ENCODE measurements around the gene MTCP1. TPM values are rescaled to one million over a fixed set of nuclear protein-coding genes. Genes with fewer than 3 reads are reported as not detected.
A peak's percentile ranks its signal among the peaks of the same experiment; 100 is the strongest.

Gene MTCP1
- total and polyA plus RNA-seq, 2 of the 8 experiments (the other 6 are each of a cell fraction or from before 2014, with no cell fraction given): 1.2 to 12.3 TPM

GRCh38 chrX:155028129-155028528 is 42.8 kb downstream of the MTCP1 start:
- FAIRE-seq: no peak

More at GRCh38 chrX:155028129-155028528, 42.8 kb downstream of the MTCP1 start:
- 65% methylated on average over 3 of the region's 3 CpGs; no CpG with 5 or more reads in 1 of the 2 experiments for WGBS, 2 experiments (ENCODE audit: extremely low coverage in 1 of 2, insufficient coverage in 1 of 2, insufficient read length in 1 of 2, insufficient replicate concordance in 2 of 2, low coverage in 1 of 2, low lambda C conversion rate in 2 of 2, missing lambda C conversion rate in 1 of 2)
- H3K79me1 ChIP-seq (ENCODE audit: low read depth, low read length): no peaks in the 10 kb centered on the region
- H4K91ac ChIP-seq (replicated peaks; ENCODE audit: insufficient read length, low read length): no peak overlapping the region
- no peak overlapping the region for H2BK5ac ChIP-seq (ENCODE audit: low read depth, low read length)
- peaks cover 0 to 3% (median under 1%) of the 10 kb centered on the region in 4 experiments; a peak in 2 of 7 replicates for H3K4me1 ChIP-seq (replicated peaks in 1 of 4; ENCODE audit: control insufficient read depth in 3 of 4, insufficient read depth in 4 of 4, low read length in 3 of 4)
- no peak overlapping the region for H3K27ac ChIP-seq (ENCODE audit: low read depth, low read length)
- ChIA-PET POLR2A (ENCODE audit: partially characterized antibody) (interaction anchor here (1.4 kb wide), 1 partner anchor 21 kb away, joined by 3 read pairs; no protein-coding TSS in a partner anchor), CTCF (ENCODE audit: partially characterized antibody) (interaction anchor here (0.7 kb wide), 1 partner anchor 10 kb away, joined by 4 read pairs; no protein-coding TSS in a partner anchor)
- no peak overlapping the region for H3K14ac ChIP-seq (ENCODE audit: insufficient read length)
- no peak overlapping the region for H3K4ac ChIP-seq (replicated peaks; ENCODE audit: insufficient read length, low read depth, low read length)
- H4K20me1 ChIP-seq (replicated peaks in 1 of 2; ENCODE audit: control insufficient read depth in 1 of 2, insufficient read depth in 2 of 2, low read length in 2 of 2): no peaks in the 10 kb centered on the region
- H2BK12ac ChIP-seq (ENCODE audit: low read depth, low read length): no peak overlapping the region
- H3K4me3 ChIP-seq (ENCODE audit: extremely low read depth in 1 of 4, insufficient read depth in 2 of 4, low read depth in 3 of 4, low read length in 4 of 4): peak overlapping the region in 2 of 4 experiments; percentile 89 to 90; a peak in 3 of 8 replicates
- no peaks in the 10 kb centered on the region for H3K9me3 ChIP-seq (ENCODE audit: insufficient read depth in 2 of 2, low read depth in 1 of 2, low read length in 1 of 2)
- no peaks in the 10 kb centered on the region for H3K36me3 ChIP-seq (ENCODE audit: control insufficient read depth in 2 of 4, insufficient read depth in 4 of 4, low read length in 3 of 4)
- H4K5ac ChIP-seq (ENCODE audit: insufficient read length, low read depth, low read length): no peak overlapping the region
- no peak overlapping the region for H3K56ac ChIP-seq (replicated peaks; ENCODE audit: insufficient read length, low read depth, low read length)
- peaks cover 0 to 22% of the 10 kb centered on the region in 2 experiments; a peak in 2 of 4 replicates for H3K79me2 ChIP-seq (ENCODE audit: control insufficient read depth in 1 of 2, insufficient read depth in 2 of 2, low read length in 2 of 2)
- no peak overlapping the region for H3K23ac ChIP-seq (ENCODE audit: insufficient read length)
- H2BK20ac ChIP-seq (ENCODE audit: low read length): no peak overlapping the region
- no peaks in the 10 kb centered on the region for H3K27me3 ChIP-seq (replicated peaks in 1 of 4; ENCODE audit: control insufficient read depth in 3 of 4, extremely low read depth in 1 of 4, insufficient read depth in 3 of 4, low read length in 3 of 4)
- no peak overlapping the region for H2AK5ac ChIP-seq (ENCODE audit: low read depth, low read length)
- peak overlapping the region; percentile 62 to 79 for H3K4me2 ChIP-seq (ENCODE audit: insufficient read depth in 1 of 2, low read depth in 2 of 2, low read length in 2 of 2)
- no peak overlapping the region for H4K8ac ChIP-seq (ENCODE audit: extremely low read depth, insufficient read depth, low read length)
- TF ChIP-seq CEBPB (IDR thresholded peaks at IDR 0.05; ENCODE audit: low read depth, low read length) (no peak), ZNF274 (IDR thresholded peaks at IDR 0.05; ENCODE audit: borderline replicate concordance, extremely low read depth, low read length) (no peak), SP1 (IDR thresholded peaks at IDR 0.05; ENCODE audit: low read depth, low read length) (no peak), SIRT6 (IDR thresholded peaks at IDR 0.05; ENCODE audit: low read length) (no peak), ASH2L (IDR thresholded peaks at IDR 0.05; ENCODE audit: low read length) (no peak), GABPA (IDR thresholded peaks at IDR 0.05; ENCODE audit: borderline replicate concordance, insufficient read depth, low read length) (no peak), PHF8 (conservative IDR thresholded peaks at IDR 0.05; ENCODE audit: low read depth, low read length) (no peak), CREB1 (IDR thresholded peaks at IDR 0.05) (no peak), POU5F1 (IDR thresholded peaks at IDR 0.05; ENCODE audit: low read depth, low read length) (no peak), SUZ12 (IDR thresholded peaks at IDR 0.05; ENCODE audit: low read length) (no peak), EGR1 (IDR thresholded peaks at IDR 0.05; ENCODE audit: borderline replicate concordance, low read depth, low read length) (no peak), JUN (IDR thresholded peaks at IDR 0.05; ENCODE audit: low read depth, low read length) (no peak), RNF2 (IDR thresholded peaks at IDR 0.05; ENCODE audit: borderline replicate concordance, low read depth, low read length, missing control alignments, poor library complexity, severe bottlenecking) (no peak)
- H3K18ac ChIP-seq (ENCODE audit: extremely low read depth, low read length): no peak overlapping the region
- peaks cover 3% of the 10 kb centered on the region; the same call in 1 of the 2 replicates for H3K23me2 ChIP-seq (ENCODE audit: low read depth, low read length)
- H2AFZ ChIP-seq (ENCODE audit: low read length): no peak overlapping the region
- H3K9ac ChIP-seq (replicated peaks in 1 of 4; ENCODE audit: extremely low read depth in 1 of 4, low read depth in 3 of 4, low read length in 3 of 4): no peak overlapping the region; a peak in 1 of 7 replicates
- H2BK120ac ChIP-seq (replicated peaks; ENCODE audit: low read depth, low read length): no peak overlapping the region
- no peak for DNase-seq (ENCODE audit: low read depth in 1 of 2, low spot score in 2 of 2)
- no peak overlapping the region for H2BK15ac ChIP-seq (ENCODE audit: low read length)
